Activated gamma-delta T cell treated with anti-CD3 and anti-CD28 coated beads, Interleukin-2, amount 50 U/mL, for 16 hours (primary cell): ENCODE results near the gene GCC1.
A peak's percentile ranks its signal among the peaks of the same experiment; 100 is the strongest.
"Not testable (repeated sequence)": the region's sequence is repeated elsewhere in the genome, so short reads cannot be mapped to it uniquely, and the experiment has no call there.

Source experiments
- DNase-seq: peaks from one replicate; pipeline ENCODE4 v3.0.0-alpha.2; 2020; ENCODE audit warnings: low read depth

Gene GCC1

GRCh38 chr7:127589896-127590295 lies 4.5 kb upstream of the GCC1 start:
- no peak for DNase-seq

DNA sequence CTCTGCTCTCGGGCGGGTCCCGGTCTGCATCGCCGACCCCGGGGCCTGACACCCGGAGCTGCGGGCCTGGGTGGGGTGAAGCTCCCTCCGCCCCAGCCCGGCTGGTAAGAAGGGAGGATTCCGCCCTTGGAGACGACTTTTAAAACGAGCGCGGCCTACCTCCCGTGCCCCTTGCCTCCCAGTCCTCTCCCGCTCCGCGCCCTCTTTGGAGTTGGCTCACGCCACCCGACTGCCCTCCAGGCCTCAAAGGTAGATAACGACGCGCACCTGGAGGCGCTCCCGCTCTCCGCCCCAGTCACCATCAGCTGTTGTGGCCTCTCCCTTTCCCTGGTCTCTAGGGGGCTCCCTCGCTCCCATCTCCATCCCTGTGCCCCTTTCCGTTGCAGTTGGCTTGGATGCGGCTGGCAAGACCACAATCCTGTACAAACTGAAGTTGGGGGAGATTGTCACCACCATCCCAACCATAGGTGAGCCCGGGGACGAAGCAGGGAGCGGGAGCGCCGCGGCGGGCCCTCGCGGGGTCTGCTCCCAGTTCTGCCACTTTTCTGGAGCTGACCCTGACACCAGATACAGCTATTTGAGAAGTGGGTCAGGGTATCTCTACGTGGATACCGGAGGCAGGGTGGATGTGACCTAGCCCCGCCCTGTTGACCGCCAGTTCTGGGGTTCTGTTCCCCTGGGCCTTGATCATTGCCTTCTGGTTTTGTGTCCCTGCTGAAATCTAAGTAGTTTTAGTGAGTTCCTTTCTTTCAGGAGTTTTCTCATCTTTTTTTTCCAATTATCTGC lies 3.5 kb upstream of the GCC1 start:
- DNase-seq = no peak

- DNase-seq = peak; percentile 83
These were observed 2.8 kb upstream of the GCC1 start, which contains the start of gene ARF5 for GRCh38 chr7:127588019-127588696. Gene ARF5, plus strand, starts transcription at chr7:127588411. Its CDS starts 88 bp downstream, at chr7:127588499.

DNA sequence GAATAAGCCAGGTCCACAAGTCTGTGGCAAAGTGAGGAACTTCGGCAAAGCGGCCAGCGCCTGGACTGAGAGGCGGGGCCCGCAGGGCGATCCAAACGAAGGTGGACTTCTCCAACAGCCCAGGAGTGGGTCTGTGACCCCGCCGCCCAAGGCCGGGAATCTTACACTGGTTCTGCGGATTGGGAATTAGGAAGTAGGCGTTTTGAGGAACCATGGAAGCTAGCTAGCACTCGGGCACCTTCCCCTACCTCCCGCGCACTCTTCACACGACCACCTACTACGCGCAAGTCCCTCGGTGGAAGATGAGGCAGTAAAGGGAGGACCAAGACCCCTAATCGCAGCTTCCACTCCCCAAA lies 2.2 kb upstream of the GCC1 start:
- DNase-seq = no peak

DNA sequence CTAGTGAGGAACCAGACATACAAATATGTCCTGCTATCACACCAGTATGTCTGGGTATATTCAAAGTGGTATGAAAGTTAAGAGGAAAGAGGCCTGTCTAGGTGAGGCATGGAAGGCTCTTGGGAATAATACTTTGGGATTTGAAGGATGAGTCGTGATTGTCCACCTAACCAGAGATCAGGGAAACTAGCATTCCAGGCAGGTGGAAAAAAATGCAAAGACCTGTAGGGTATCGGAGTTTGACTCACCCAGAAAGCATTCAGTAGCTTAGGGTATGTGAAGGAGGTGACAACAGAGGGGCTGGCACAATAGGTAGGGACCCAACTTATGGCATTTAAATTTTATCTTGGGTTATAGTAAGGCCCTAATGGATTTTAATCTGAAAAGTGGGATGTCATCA lies 950 bp upstream of the GCC1 start:
- no peak for DNase-seq

DNA sequence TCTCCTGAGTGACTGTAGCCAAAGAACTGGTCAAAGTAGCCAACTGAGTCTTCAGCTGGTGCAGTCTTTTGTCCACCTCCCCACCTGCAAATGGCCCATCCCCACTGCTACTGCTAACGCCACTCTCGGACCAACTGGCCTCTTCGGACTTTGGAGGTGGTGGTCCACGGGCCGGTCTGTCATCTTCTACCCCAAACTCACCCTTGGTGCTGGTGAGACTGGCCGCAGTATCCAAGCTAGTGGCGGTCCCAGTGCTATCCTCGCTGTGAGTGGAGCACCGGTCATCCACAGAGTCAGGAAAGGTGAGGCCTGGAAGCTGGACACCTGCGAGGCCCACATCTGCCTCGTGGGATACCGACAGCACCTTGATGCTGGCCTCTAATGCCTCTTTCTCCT lies 750 bp downstream of the GCC1 start:
- DNase-seq = no peak

GRCh38 chr7:127582361-127582760 lies 3.0 kb downstream of the GCC1 start:
- no peak for DNase-seq

GRCh38 chr7:127581716-127582115 lies 3.7 kb downstream of the GCC1 start:
- DNase-seq = no peak

GRCh38 chr7:127580612-127581011 lies 4.8 kb downstream of the GCC1 start:
- no peak for DNase-seq

- no peak for DNase-seq
These were observed 6.6 kb downstream of the GCC1 start for GRCh38 chr7:127578711-127579275.

DNA sequence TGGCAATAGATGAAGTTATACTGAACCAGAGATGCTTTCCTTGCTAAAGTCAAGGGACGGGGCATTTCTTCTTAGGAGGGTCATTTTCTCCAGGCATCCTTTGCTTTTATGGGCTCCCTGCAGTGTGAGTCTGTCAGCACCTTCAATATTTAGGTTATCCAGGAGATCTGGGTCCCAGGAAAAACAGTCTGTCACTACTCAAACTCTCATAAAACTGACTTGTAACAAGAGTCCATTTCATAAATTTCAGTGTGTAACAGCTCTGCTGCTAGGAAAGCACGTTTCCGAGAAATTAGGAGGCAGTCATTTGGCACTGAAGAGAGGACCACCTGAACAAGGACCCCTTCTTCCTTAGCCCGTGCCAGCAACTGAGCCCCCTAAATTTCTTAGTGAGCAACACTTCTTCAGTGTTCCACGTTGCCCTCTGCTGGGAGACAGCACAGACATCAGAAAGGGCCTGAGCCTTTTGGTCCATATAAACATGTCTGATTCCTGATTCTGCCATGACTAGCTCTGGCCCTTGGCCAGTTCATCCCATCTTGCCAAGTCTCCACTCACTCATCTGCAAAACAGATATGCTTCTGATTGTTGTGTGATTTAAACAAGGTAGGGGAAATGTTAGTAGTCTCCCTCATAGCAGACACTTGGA lies 7.2 kb downstream of the GCC1 start:
- no peak for DNase-seq

GRCh38 chr7:127571741-127572505 lies 13.5 kb downstream of the GCC1 start:
- DNase-seq = no peak

GRCh38 chr7:127568034-127568433 lies 17.4 kb downstream of the GCC1 start:
- not testable (repeated sequence) for DNase-seq

GRCh38 chr7:127566242-127566641 lies 19.2 kb downstream of the GCC1 start:
- no peak for DNase-seq

GRCh38 chr7:127557803-127558202 lies 27.6 kb downstream of the GCC1 start:
- no peak for DNase-seq

GRCh38 chr7:127556404-127556803 lies 29.0 kb downstream of the GCC1 start:
- DNase-seq = no peak

DNA sequence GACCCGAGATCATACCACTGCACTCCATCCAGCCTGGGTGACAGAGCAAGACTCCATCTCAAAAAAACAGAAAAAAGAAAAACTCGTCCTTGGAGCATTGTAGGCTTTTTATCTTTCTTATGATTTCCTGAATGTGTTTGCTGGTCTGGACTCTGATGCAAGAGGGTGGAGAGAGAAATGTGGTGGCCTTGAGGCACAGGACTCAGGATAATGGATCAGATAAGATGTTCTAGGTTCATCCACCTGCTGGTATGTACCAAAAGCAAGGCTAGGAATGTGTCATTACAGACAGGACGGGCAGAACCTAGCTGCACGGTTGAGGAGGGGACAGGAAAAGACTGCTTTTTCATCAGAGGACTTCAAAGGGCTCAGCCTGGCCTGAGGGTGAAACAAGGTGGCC lies 33.5 kb downstream of the GCC1 start:
- DNase-seq = no peak

DNA sequence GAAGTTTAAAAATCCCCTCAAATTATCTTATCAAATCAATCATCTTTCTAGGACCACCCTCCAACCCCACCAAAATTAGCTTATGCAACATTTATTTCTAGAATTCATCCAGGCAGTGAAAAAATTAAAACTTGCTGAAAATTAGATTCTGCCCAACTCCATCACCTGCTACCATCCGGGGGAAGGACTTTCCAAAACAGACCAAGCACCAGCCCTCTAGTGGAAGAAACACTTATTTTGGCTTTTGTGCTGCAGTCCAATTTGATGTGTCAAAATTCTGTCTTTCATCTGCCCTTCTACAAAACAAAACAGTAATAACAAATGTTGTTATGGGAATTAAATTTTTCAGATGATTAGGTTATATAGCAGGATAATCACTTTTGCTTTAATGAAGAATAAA lies 35.1 kb downstream of the GCC1 start:
- DNase-seq = no peak

DNA sequence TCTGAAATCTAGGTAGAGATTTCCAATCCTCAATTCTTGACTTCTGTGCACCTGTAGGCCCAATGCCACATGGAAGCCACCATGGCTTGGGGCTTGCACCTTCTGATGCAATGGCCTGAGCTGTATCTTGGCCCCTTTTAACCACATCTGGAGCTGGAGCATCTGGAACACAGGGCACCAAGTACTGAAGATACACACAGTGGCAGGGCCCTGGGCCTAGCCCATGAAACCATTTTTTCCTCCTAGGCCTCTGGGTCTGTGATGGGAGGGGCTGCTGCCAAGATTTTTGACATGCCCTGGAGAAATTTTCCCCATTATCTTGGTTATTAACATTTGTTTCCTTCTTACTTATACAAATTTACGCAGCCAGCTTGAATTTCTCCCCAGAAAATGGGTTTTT lies 39.1 kb downstream of the GCC1 start:
- no peak for DNase-seq

DNA sequence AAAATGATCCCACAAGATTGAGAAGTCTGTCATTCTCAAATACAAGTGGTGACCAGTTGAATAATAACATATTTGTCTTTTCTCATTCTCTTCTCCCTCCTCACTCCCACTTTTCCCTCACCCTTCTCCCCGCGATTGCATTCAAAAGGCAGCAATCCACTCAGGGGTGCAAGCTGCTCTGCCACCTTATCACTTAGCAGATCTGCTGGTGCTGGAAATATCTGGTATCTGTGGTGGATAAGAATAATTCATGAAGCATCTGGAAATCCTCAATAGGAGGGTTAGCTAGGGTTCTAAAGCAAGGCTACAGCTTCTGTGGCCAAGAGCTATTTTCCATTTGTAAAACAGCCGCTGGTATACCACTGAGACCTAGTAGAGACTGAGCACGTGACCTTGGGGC lies 43.8 kb downstream of the GCC1 start:
- no peak for DNase-seq

- DNase-seq = not testable (repeated sequence)
These were observed 44.9 kb downstream of the GCC1 start for GRCh38 chr7:127540461-127540860.

DNA sequence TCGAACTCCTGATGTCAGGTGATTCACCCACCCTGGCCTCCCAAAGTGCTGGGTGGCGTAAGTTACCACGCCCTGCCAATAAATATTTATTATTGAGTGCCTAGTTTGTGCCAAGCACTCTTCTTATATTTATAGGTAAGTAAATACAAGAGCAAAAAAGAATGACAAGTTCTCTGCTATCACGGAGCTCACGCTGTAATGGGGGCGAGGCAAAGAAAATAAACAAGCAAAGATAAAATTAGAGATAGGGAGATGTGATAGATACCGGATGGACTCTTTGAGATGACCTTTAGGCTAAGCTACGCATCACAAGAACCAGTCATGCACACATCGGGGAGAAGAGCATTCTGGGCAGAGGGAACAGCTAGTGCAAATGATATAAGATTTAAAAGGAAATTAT lies 46.3 kb downstream of the GCC1 start:
- no peak for DNase-seq
